Anterior cingulate cortex (tissue), 58 donors: ENCODE data around the gene TARDBP.
"Not testable (repeated sequence)": the region's sequence is repeated elsewhere in the genome, so short reads cannot be mapped to it uniquely, and the experiment has no call there.

Experiments used
- DNase-seq, 58 donors: peaks; one replicate each; lab custom pipeline; 2025; lab: John Stamatoyannopoulos, UW

Gene TARDBP

GRCh38 chr1:11040105-11040429, 27.6 kb downstream of the TARDBP start:
- DNase-seq, result not testable (repeated sequence)

- DNase-seq, result no peak
These were observed 28.6 kb downstream of the TARDBP start for GRCh38 chr1:11041048-11041447.

- DNase-seq, result no peak
These were observed 29.6 kb downstream of the TARDBP start for GRCh38 chr1:11042065-11042464.

GRCh38 chr1:11042995-11043874, 30.8 kb downstream of the TARDBP start:
- DNase-seq, result no peak

GRCh38 chr1:11044086-11044848, 31.8 kb downstream of the TARDBP start:
- no peak for DNase-seq

- no peak for DNase-seq
These were observed 32.5 kb downstream of the TARDBP start for GRCh38 chr1:11044849-11045427.

GRCh38 chr1:11045428-11046269, 33.2 kb downstream of the TARDBP start:
- no peak for DNase-seq

GRCh38 chr1:11046270-11046566, 33.8 kb downstream of the TARDBP start:
- no peak for DNase-seq

- no peak for DNase-seq
These were observed 34.3 kb downstream of the TARDBP start, which contains the start of gene MASP2 for GRCh38 chr1:11046625-11047365. TSS of gene MASP2 (minus strand) at chr1:11047239. CDS start at chr1:11047207, 32 bp downstream.

GRCh38 chr1:11051121-11051520, 38.7 kb downstream of the TARDBP start:
- not testable (repeated sequence) for DNase-seq

GRCh38 chr1:11051781-11052511, 39.5 kb downstream of the TARDBP start:
- DNase-seq, result no peak

GRCh38 chr1:11052839-11053757, 40.6 kb downstream of the TARDBP start:
- DNase-seq, result no peak

GRCh38 chr1:11053758-11054137, 41.3 kb downstream of the TARDBP start:
- DNase-seq, result no peak

GRCh38 chr1:11054181-11054580, 41.7 kb downstream of the TARDBP start:
- no peak for DNase-seq

GRCh38 chr1:11054666-11055065, 42.2 kb downstream of the TARDBP start:
- DNase-seq, result no peak

- no peak for DNase-seq
These were observed 43.2 kb downstream of the TARDBP start for GRCh38 chr1:11055676-11056075.

- DNase-seq, result no peak
These were observed 44.0 kb downstream of the TARDBP start for GRCh38 chr1:11056504-11056903.

GRCh38 chr1:11057477-11057876, 45.0 kb downstream of the TARDBP start:
- no peak for DNase-seq
